ENCODE data around the gene ZMIZ1. TPM values are rescaled to one million over a fixed set of nuclear protein-coding genes. Genes with fewer than 3 reads are reported as not detected.

The ZMIZ1 gene
- total RNA-seq, 4 donors from 2014 or later, result 22.7 to 37.5 (median 31.7) TPM

GRCh38 chr10:79306644-79307220 lies 238.0 kb downstream of the ZMIZ1 start:
- Histone ChIP-seq H3K27ac (no peak overlapping the region), H3K4me3 (no peak overlapping the region), H3K27me3 (no peaks in the 10 kb centered on the region), H3K36me3 (peaks cover 4 to 95% of the 10 kb centered on the region in 2 donors), H3K9me3 (no peaks in the 10 kb centered on the region), H3K4me1 (no peaks in the 10 kb centered on the region)
- TF ChIP-seq POLR2A (IDR thresholded peaks at IDR 0.05) (no peak), CTCF (IDR thresholded peaks at IDR 0.05 in 4 of 5, conservative IDR thresholded peaks at IDR 0.05 in 1 of 5) (no peak)
- in situ Hi-C loops (cut with MboI; ENCODE audit: low sequenced_read_pairs in 4 of 4), result no loop called here
- intact Hi-C loops (cut with DNase I; ENCODE audit: low total_unique reads), result no loop called here
- DNase-seq (no peak), ATAC-seq (no peak)

GRCh38 chr10:79308016-79308415 lies 239.2 kb downstream of the ZMIZ1 start:
- H3K9me3 ChIP-seq, result no peaks in the 10 kb centered on the region
- no peak for DNase-seq
- no peak overlapping the region for H3K27ac ChIP-seq
- no peak for ATAC-seq
- in situ Hi-C loops (cut with MboI; ENCODE audit: low sequenced_read_pairs in 4 of 4) (no loop called here), intact Hi-C loops (cut with DNase I; ENCODE audit: low total_unique reads) (no loop called here)
- H3K4me1 ChIP-seq, result no peaks in the 10 kb centered on the region
- no peaks in the 10 kb centered on the region for H3K27me3 ChIP-seq
- H3K36me3 ChIP-seq, result peaks cover 6 to 97% of the 10 kb centered on the region in 2 donors
- TF ChIP-seq CTCF (IDR thresholded peaks at IDR 0.05 in 4 of 5, conservative IDR thresholded peaks at IDR 0.05 in 1 of 5), result no peak
- no peak for TF ChIP-seq POLR2A (IDR thresholded peaks at IDR 0.05)
- H3K4me3 ChIP-seq, result no peak overlapping the region

GRCh38 chr10:79308969-79309665 lies 240.4 kb downstream of the ZMIZ1 start:
- Histone ChIP-seq H3K9me3 (no peaks in the 10 kb centered on the region), H3K36me3 (peaks cover 6 to 97% of the 10 kb centered on the region in 2 donors), H3K27ac (no peak overlapping the region), H3K4me1 (no peaks in the 10 kb centered on the region), H3K4me3 (no peak overlapping the region), H3K27me3 (no peaks in the 10 kb centered on the region)
- DNase-seq (no peak), ATAC-seq (no peak)
- in situ Hi-C loops (cut with MboI; ENCODE audit: low sequenced_read_pairs in 4 of 4) (no loop called here), intact Hi-C loops (cut with DNase I; ENCODE audit: low total_unique reads) (no loop called here)
- TF ChIP-seq POLR2A (IDR thresholded peaks at IDR 0.05), result no peak
- no peak for TF ChIP-seq CTCF (IDR thresholded peaks at IDR 0.05 in 4 of 5, conservative IDR thresholded peaks at IDR 0.05 in 1 of 5)

GRCh38 chr10:79310200-79310865 lies 241.6 kb downstream of the ZMIZ1 start:
- ATAC-seq (no peak), DNase-seq (no peak)
- intact Hi-C loops (cut with DNase I; ENCODE audit: low total_unique reads), result no loop called here
- no peaks in the 10 kb centered on the region for H3K4me1 ChIP-seq
- no peaks in the 10 kb centered on the region for H3K27me3 ChIP-seq
- H3K9me3 ChIP-seq, result no peaks in the 10 kb centered on the region
- no peak overlapping the region for H3K4me3 ChIP-seq
- H3K36me3 ChIP-seq, result peaks cover 6 to 85% of the 10 kb centered on the region in 2 donors
- no peak for TF ChIP-seq CTCF (IDR thresholded peaks at IDR 0.05 in 4 of 5, conservative IDR thresholded peaks at IDR 0.05 in 1 of 5)
- no peak for TF ChIP-seq POLR2A (IDR thresholded peaks at IDR 0.05)
- no peak overlapping the region for H3K27ac ChIP-seq
- in situ Hi-C loops (cut with MboI; ENCODE audit: low sequenced_read_pairs in 4 of 4), result no loop called here

Data from gastrocnemius medialis (tissue), 4 donors.